Neutrophil (primary cell): Measurements from ENCODE around the gene SMKR1.
"Not testable (repeated sequence)": the region's sequence is repeated elsewhere in the genome, so short reads cannot be mapped to it uniquely, and the experiment has no call there.

Source experiments
- H3K27ac ChIP-seq: fragments of 200-600 bp; sonication (generic); 2 replicates; pipeline ENCODE4 v1.5.1; 2016; ENCODE audit warnings: mild to moderate bottlenecking, moderate library complexity
- H3K27me3 ChIP-seq: fragments of 200-600 bp; sonication (generic); 2 replicates; pipeline ENCODE4 v1.6.0; 2016; ENCODE audit warnings: mild to moderate bottlenecking
- H3K36me3 ChIP-seq: fragments of 200-600 bp; sonication (generic); 2 replicates; pipeline ENCODE4 v1.5.1; 2017
- H3K4me1 ChIP-seq, 2 experiments: fragments of 200-600 bp in 1 of 2; sonication (generic) in 1 of 2; 1 replicate in 1 of 2; 2 replicates in 1 of 2; pipeline versions ENCODE4 v1.5.1 to v1.6.1; 2013 to 2016; ENCODE audit warnings: low read depth in 1 of 2, low read length in 1 of 2, mild to moderate bottlenecking in 1 of 2, moderate library complexity in 1 of 2; ENCODE audit not compliant: control insufficient read depth in 1 of 2, insufficient read depth in 1 of 2
- H3K4me3 ChIP-seq, 2 experiments: fragments of 200-600 bp in 1 of 2; sonication (generic) in 1 of 2; 1 replicate in 1 of 2; 2 replicates in 1 of 2; pipeline ENCODE4 v1.5.1; 2013 to 2016; ENCODE audit warnings: low read depth in 1 of 2, low read length in 1 of 2, mild to moderate bottlenecking in 1 of 2, moderate library complexity in 1 of 2
- H3K9me3 ChIP-seq: fragments of 200-600 bp; sonication (generic); 2 replicates; pipeline ENCODE4 v1.5.1; 2016
- CTCF ChIP-seq: fragments of 200-600 bp; sonication (generic); IDR thresholded peaks from 2 replicates; pipeline ENCODE4 v1.5.1; 2016; ENCODE audit warnings: antibody characterized with exemption

Gene SMKR1

GRCh38 chr7:129531721-129532120, 29.4 kb downstream of the SMKR1 start:
- no peaks in the 10 kb centered on the region for H3K36me3 ChIP-seq
- no peaks in the 10 kb centered on the region for H3K27me3 ChIP-seq
- no peaks in the 10 kb centered on the region for H3K4me1 ChIP-seq
- H3K9me3 ChIP-seq = no peaks in the 10 kb centered on the region
- no peak overlapping the region for H3K4me3 ChIP-seq
- no peak for TF ChIP-seq CTCF
- no peak overlapping the region for H3K27ac ChIP-seq

- no peak for TF ChIP-seq CTCF
- no peak overlapping the region for H3K4me3 ChIP-seq
- no peaks in the 10 kb centered on the region for H3K9me3 ChIP-seq
- no peaks in the 10 kb centered on the region for H3K36me3 ChIP-seq
- H3K27ac ChIP-seq = no peak overlapping the region
- H3K27me3 ChIP-seq = no peaks in the 10 kb centered on the region
- H3K4me1 ChIP-seq = no peaks in the 10 kb centered on the region
Measured at GRCh38 chr7:129532375-129532774, 30.0 kb downstream of the SMKR1 start.

GRCh38 chr7:129534558-129535274, 32.4 kb downstream of the SMKR1 start:
- H3K27me3 ChIP-seq, H3K36me3 ChIP-seq, H3K4me1 ChIP-seq, H3K27ac ChIP-seq, H3K4me3 ChIP-seq, H3K9me3 ChIP-seq: not testable (repeated sequence)

- Histone ChIP-seq H3K36me3 (no peaks in the 10 kb centered on the region), H3K4me1 (no peaks in the 10 kb centered on the region), H3K4me3 (no peak overlapping the region), H3K27ac (no peak overlapping the region), H3K9me3 (no peaks in the 10 kb centered on the region), H3K27me3 (no peaks in the 10 kb centered on the region)
- no peak for TF ChIP-seq CTCF
Measured at GRCh38 chr7:129535896-129536295, 33.6 kb downstream of the SMKR1 start.

GRCh38 chr7:129536323-129536722, 34.0 kb downstream of the SMKR1 start:
- Histone ChIP-seq H3K27me3 (no peaks in the 10 kb centered on the region), H3K36me3 (no peaks in the 10 kb centered on the region), H3K4me1 (no peaks in the 10 kb centered on the region), H3K4me3 (no peak overlapping the region), H3K27ac (no peak overlapping the region), H3K9me3 (no peaks in the 10 kb centered on the region)
- no peak for TF ChIP-seq CTCF

GRCh38 chr7:129538790-129539189, 36.5 kb downstream of the SMKR1 start:
- Histone ChIP-seq H3K9me3 (no peaks in the 10 kb centered on the region), H3K4me3 (no peak overlapping the region), H3K36me3 (no peaks in the 10 kb centered on the region), H3K27me3 (no peaks in the 10 kb centered on the region), H3K4me1 (no peaks in the 10 kb centered on the region), H3K27ac (no peak overlapping the region)
- no peak for TF ChIP-seq CTCF
